HepG2 (cell line): ENCODE measurements around the gene TMEM235. TPM values are rescaled to one million over a fixed set of nuclear protein-coding genes. Genes with fewer than 3 reads are reported as not detected.
A peak's percentile ranks its signal among the peaks of the same experiment; 100 is the strongest.

ENCODE experiments used
- ARID4A ChIP-seq: sonication (generic); formaldehyde crosslinking; IDR thresholded peaks from 2 replicates; pipeline ENCODE4 v1.5.0; 2020; ENCODE audit warnings: mild to moderate bottlenecking, missing genetic modification reagents, borderline replicate concordance
- ATF7-NPFF ChIP-seq: sonication (generic); formaldehyde crosslinking; IDR thresholded peaks from 2 replicates; pipeline ENCODE4 v1.8.1; 2023; ENCODE audit warnings: mild to moderate bottlenecking, low read depth, missing genetic modification reagents, moderate library complexity
- CBFB ChIP-seq: sonication (generic); formaldehyde crosslinking; IDR thresholded peaks from 2 replicates; pipeline ENCODE4 v1.4.0; 2020; ENCODE audit warnings: missing genetic modification reagents
- FIP1L1 ChIP-seq: fragments of 200-400 bp; formaldehyde crosslinking; IDR thresholded peaks from 2 replicates; pipeline ENCODE4 v1.6.1; 2018; ENCODE audit warnings: low read depth, mild to moderate bottlenecking, low read length, moderate library complexity, borderline replicate concordance; ENCODE audit not compliant: insufficient read depth
- HCFC1 ChIP-seq: fragments of 150-350 bp; IDR thresholded peaks from 2 replicates; pipeline ENCODE4 v1.6.1; 2014; ENCODE audit warnings: low read depth, low read length
- HDAC2 ChIP-seq: sonication (generic); formaldehyde crosslinking; IDR thresholded peaks from 2 replicates; pipeline ENCODE4 v1.4.0; 2020; ENCODE audit warnings: missing genetic modification reagents
- KMT2A ChIP-seq: sonication (generic); formaldehyde crosslinking; IDR thresholded peaks from 2 replicates; pipeline ENCODE4 v1.4.0; 2020; ENCODE audit warnings: missing genetic modification reagents
- NFE2L2 ChIP-seq: fragments of 150-350 bp; IDR thresholded peaks from 2 replicates; pipeline ENCODE4 v1.6.1; 2014; ENCODE audit warnings: low read length
- NR3C1 ChIP-seq: sonication (generic); formaldehyde crosslinking; IDR thresholded peaks from 2 replicates; pipeline ENCODE4 v1.4.0; 2020; ENCODE audit warnings: missing genetic modification reagents
- RELA ChIP-seq: sonication (generic); formaldehyde crosslinking; IDR thresholded peaks from 2 replicates; pipeline ENCODE4 v1.4.0; 2020; ENCODE audit warnings: missing genetic modification reagents
- RNF2 ChIP-seq: fragments of 450-650 bp; conservative IDR thresholded peaks from 2 replicates; pipeline ENCODE4 v1.6.1; 2016; ENCODE audit warnings: low read depth
- ZBTB42 ChIP-seq: sonication (generic); formaldehyde crosslinking; IDR thresholded peaks from 2 replicates; pipeline ENCODE4 v1.5.0; 2020; ENCODE audit warnings: mild to moderate bottlenecking, missing genetic modification reagents
- ZC3H4 ChIP-seq: sonication (generic); formaldehyde crosslinking; IDR thresholded peaks from 2 replicates; pipeline ENCODE4 v1.4.0; 2020; ENCODE audit warnings: missing genetic modification reagents, borderline replicate concordance
- ZNF263 ChIP-seq: sonication (generic); formaldehyde crosslinking; IDR thresholded peaks from 2 replicates; pipeline ENCODE4 v1.4.0; 2020; ENCODE audit warnings: missing genetic modification reagents
- ZNF317 ChIP-seq: sonication (generic); formaldehyde crosslinking; IDR thresholded peaks from 2 replicates; pipeline ENCODE4 v1.5.0; 2020; ENCODE audit warnings: mild to moderate bottlenecking, missing genetic modification reagents
- ZNF33A ChIP-seq: sonication (generic); formaldehyde crosslinking; IDR thresholded peaks from 2 replicates; pipeline ENCODE4 v1.5.1; 2020; ENCODE audit warnings: missing genetic modification reagents, mild to moderate bottlenecking, moderate library complexity, borderline replicate concordance
- ZNF367 ChIP-seq: sonication (generic); formaldehyde crosslinking; IDR thresholded peaks from 2 replicates; pipeline ENCODE4 v1.4.0; 2020; ENCODE audit warnings: missing genetic modification reagents, borderline replicate concordance
- ZNF430 ChIP-seq: sonication (generic); formaldehyde crosslinking; IDR thresholded peaks from 2 replicates; pipeline ENCODE4 v1.9.0; 2021; ENCODE audit warnings: mild to moderate bottlenecking, missing genetic modification reagents
- ZNF460 ChIP-seq: sonication (generic); formaldehyde crosslinking; IDR thresholded peaks from 2 replicates; pipeline ENCODE4 v1.5.1; 2020; ENCODE audit warnings: missing genetic modification reagents, mild to moderate bottlenecking, borderline replicate concordance
- ZNF562 ChIP-seq: sonication (generic); formaldehyde crosslinking; IDR thresholded peaks from 2 replicates; pipeline ENCODE4 v1.8.0; 2022; ENCODE audit warnings: missing genetic modification reagents, borderline replicate concordance
- ZNF563 ChIP-seq: sonication (generic); formaldehyde crosslinking; IDR thresholded peaks from 2 replicates; pipeline ENCODE4 v1.8.0; 2022; ENCODE audit warnings: mild to moderate bottlenecking, moderate library complexity, missing genetic modification reagents
- ZNF644 ChIP-seq: IDR thresholded peaks from 2 replicates; pipeline ENCODE4 v1.6.1; 2016; ENCODE audit warnings: low read depth
- polyA plus RNA-seq, 8 experiments: library from polyadenylated mRNA; depleted of rRNA in 3 of 8; stranded (reverse) in 7 of 8; unstranded in 1 of 8; fragments of >200 nt; fragmentation: Illumina TruSeq in 4 of 8; extraction: Trizol in 4 of 8; gene quantifications; 2 replicates each; pipeline versions ENCODE4 v1.2.1 to v1.2.3, GENCODE V29; 2011 to 2016; ENCODE audit warnings: low read depth in 4 of 8, missing spikeins in 1 of 8, mixed read lengths in 1 of 8; ENCODE audit not compliant: insufficient read depth in 1 of 8
- total RNA-seq, 5 experiments: library from RNA; depleted of rRNA; stranded (reverse); fragments of >200 nt; fragmentation: Illumina TruSeq; extraction: Trizol; gene quantifications; 2 replicates each; pipeline ENCODE4 v1.2.3, GENCODE V29; 2016; ENCODE audit warnings: low read depth in 1 of 5
- TF ChIP-seq, protein P1 (sequence below): sonication (generic); formaldehyde crosslinking; IDR thresholded peaks from 2 replicates; pipeline ENCODE4 v1.8.0; 2022; ENCODE audit warnings: mild to moderate bottlenecking, missing genetic modification reagents, borderline replicate concordance
- TF ChIP-seq, protein P2 (sequence below): sonication (generic); formaldehyde crosslinking; IDR thresholded peaks from 2 replicates; pipeline ENCODE4 v1.5.0; 2020; ENCODE audit warnings: missing genetic modification reagents

The TMEM235 gene
- total and polyA plus RNA-seq, 2 of the 13 experiments (the other 11 are each of a cell fraction or from before 2014, with no cell fraction given) = not detected

DNA sequence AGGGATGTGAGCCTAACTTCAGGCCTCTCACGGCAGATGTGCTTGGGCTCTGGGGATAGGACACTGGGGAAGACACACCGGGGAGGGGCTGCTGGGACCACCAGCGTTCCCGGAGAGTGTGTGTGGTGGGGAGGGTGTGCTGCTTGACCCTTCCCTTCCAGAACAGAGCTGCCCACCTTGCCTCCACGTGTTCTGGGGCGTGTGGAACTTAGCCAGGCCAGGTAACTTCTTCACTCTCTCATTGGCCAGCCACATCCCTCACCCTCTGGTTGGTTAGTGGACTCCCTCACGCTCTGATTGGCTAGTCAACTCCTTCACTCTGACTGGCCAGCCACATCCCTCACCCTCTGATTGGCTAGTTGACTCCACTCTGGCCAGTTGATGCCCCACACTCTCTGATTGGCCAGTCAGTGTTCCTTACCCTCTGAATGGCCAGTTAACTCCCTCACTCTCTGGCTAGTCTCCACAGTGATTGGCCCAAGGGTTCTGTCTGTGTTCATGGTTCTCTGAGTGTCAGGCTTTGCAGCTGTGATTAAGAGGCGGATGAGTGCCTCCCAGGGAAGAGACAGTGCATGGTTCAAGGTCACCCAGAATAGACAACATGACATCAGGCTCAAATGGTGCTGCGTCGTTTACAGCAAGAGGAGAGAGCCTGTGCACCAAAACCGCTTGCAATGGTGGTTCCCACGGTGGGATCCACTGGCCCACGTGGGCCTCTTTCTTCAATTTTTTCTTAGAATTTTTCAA lies 10.0 kb downstream of the TMEM235 start (continued):
- TF ChIP-seq, protein P1, sequence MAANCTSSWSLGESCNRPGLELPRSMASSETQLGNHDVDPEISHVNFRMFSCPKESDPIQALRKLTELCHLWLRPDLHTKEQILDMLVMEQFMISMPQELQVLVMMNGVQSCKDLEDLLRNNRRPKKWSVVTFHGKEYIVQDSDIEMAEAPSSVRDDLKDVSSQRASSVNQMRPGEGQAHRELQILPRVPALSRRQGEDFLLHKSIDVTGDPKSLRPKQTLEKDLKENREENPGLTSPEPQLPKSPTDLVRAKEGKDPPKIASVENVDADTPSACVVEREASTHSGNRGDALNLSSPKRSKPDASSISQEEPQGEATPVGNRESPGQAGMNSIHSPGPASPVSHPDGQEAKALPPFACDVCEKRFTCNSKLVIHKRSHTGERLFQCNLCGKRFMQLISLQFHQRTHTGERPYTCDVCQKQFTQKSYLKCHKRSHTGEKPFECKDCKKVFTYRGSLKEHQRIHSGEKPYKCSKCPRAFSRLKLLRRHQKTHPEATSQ (CRISPR knock-in tag) = no peak
- TF ChIP-seq CBFB (CRISPR knock-in tag) (0 out of 2 replicates have a peak, but pooled peaks have one; percentile 21), ZBTB42 (CRISPR knock-in tag) (no peak), ZNF644 (CRISPR knock-in tag) (peak; percentile 77; the same call in 1 of the 2 replicates), RNF2 (0 out of 2 replicates have a peak, but pooled peaks have one; percentile 14), ZNF562 (CRISPR knock-in tag) (no peak), NFE2L2 (no peak), ATF7-NPFF (CRISPR knock-in tag) (no peak; the same call in 1 of the 2 replicates), RELA (CRISPR knock-in tag) (no peak), ZC3H4 (CRISPR knock-in tag) (no peak), ARID4A (peak; percentile 59; the same call in 1 of the 2 replicates), ZNF33A (CRISPR knock-in tag) (no peak), ZNF430 (0 out of 2 replicates have a peak, but pooled peaks have one; percentile 5), ZNF263 (no peak), ZNF563 (peak; percentile 77; the same call in 1 of the 2 replicates), ZNF460 (CRISPR knock-in tag) (no peak), ZNF367 (CRISPR knock-in tag) (no peak), ZNF317 (no peak), FIP1L1 (no peak), HDAC2 (CRISPR knock-in tag) (peak; percentile 82), KMT2A (peak; percentile 25; the same call in 1 of the 2 replicates), HCFC1 (no peak), NR3C1 (CRISPR knock-in tag) (no peak)
- TF ChIP-seq, protein P2, sequence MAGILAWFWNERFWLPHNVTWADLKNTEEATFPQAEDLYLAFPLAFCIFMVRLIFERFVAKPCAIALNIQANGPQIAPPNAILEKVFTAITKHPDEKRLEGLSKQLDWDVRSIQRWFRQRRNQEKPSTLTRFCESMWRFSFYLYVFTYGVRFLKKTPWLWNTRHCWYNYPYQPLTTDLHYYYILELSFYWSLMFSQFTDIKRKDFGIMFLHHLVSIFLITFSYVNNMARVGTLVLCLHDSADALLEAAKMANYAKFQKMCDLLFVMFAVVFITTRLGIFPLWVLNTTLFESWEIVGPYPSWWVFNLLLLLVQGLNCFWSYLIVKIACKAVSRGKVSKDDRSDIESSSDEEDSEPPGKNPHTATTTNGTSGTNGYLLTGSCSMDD (CRISPR knock-in tag) = peak; percentile 14; the same call in 1 of the 2 replicates
